Coronary artery (tissue), 2 donors: ENCODE data around the gene LSM7.

Source experiments
- DNase-seq: peaks from one replicate; pipeline ENCODE4 v3.0.0-alpha.2; 2017; ENCODE audit warnings: low spot score
- H3K27ac ChIP-seq, 2 donors: fragments of 200-600 bp; sonication (generic); one replicate each; pipeline ENCODE4 v1.5.1; 2016 to 2019
- H3K4me3 ChIP-seq: fragments of 200-600 bp; sonication (generic); 2 replicates; pipeline ENCODE4 v1.5.1; 2016; ENCODE audit warnings: mild to moderate bottlenecking, moderate library complexity
- CTCF ChIP-seq: fragments of 200-600 bp; sonication (generic); IDR thresholded peaks from one replicate; pipeline ENCODE4 v1.5.1; 2019; ENCODE audit warnings: antibody characterized with exemption

LSM7 gene

GRCh38 chr19:2326699-2327360 lies 1.6 kb downstream of the LSM7 start:
- Histone ChIP-seq H3K27ac (no peak overlapping the region), H3K4me3 (no peak overlapping the region)
- no peak for DNase-seq
- no peak for TF ChIP-seq CTCF

- no peak for DNase-seq
- H3K4me3 ChIP-seq: no peak overlapping the region
- no peak overlapping the region for H3K27ac ChIP-seq
- no peak for TF ChIP-seq CTCF
These were observed 2.9 kb downstream of the LSM7 start for GRCh38 chr19:2325281-2326046.

- H3K4me3 ChIP-seq: no peak overlapping the region
- H3K27ac ChIP-seq: no peak overlapping the region
- TF ChIP-seq CTCF: no peak
- no peak for DNase-seq
These were observed 4.0 kb downstream of the LSM7 start for GRCh38 chr19:2324220-2324948.

GRCh38 chr19:2323707-2324106 lies 4.7 kb downstream of the LSM7 start:
- Histone ChIP-seq H3K27ac (no peak overlapping the region), H3K4me3 (no peak overlapping the region)
- DNase-seq: no peak
- no peak for TF ChIP-seq CTCF

- no peak overlapping the region for H3K4me3 ChIP-seq
- no peak for DNase-seq
- no peak for TF ChIP-seq CTCF
These were observed 6.7 kb downstream of the LSM7 start for GRCh38 chr19:2321565-2322283.

GRCh38 chr19:2320939-2321338 lies 7.4 kb downstream of the LSM7 start:
- TF ChIP-seq CTCF: no peak
- Histone ChIP-seq H3K4me3 (no peak overlapping the region), H3K27ac (no peak overlapping the region)
- DNase-seq: no peak

More at GRCh38 chr19:2321565-2322283, 6.7 kb downstream of the LSM7 start:
- no peak overlapping the region for H3K27ac ChIP-seq
